GM19455 (cell line): ENCODE measurements around the gene EPHA1.

Experiments used
- ATAC-seq: cut with Tn5 transposase; IDR thresholded peaks from one replicate; pipeline ENCODE4 v1.9.1; 2021; ENCODE audit not compliant: unreplicated experiment

EPHA1 gene

DNA sequence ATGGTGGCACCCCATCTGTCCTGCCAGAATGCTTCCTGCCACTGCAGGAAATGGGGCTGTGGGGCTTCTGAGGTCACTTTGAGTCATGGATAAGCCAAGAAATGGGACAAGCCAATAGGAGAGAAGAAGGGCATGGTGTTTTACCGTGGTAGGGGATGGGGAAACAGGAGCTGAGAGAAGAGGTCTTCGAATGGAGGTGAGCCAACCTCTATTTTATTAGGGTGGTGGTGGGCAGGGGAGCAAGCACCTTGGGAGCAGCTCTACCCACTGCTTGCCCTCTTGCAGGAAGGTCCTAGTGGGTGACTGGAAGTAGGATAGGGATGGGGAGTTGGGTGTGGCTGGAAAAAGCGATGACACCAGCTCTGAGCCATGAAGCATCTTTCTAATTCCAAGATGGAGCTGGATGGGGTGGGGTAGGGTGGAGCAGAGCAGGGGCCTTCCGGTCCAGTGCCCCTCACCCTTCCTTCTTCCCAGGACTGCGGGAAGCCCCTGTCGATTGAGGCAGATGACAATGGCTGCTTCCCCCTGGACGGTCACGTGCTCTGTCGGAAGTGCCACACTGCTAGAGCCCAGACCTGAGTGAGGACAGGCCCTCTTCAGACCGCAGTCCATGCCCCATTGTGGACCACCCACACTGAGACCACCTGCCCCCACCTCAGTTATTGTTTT, 18.4 kb downstream of the EPHA1 start:
- no peak for ATAC-seq

DNA sequence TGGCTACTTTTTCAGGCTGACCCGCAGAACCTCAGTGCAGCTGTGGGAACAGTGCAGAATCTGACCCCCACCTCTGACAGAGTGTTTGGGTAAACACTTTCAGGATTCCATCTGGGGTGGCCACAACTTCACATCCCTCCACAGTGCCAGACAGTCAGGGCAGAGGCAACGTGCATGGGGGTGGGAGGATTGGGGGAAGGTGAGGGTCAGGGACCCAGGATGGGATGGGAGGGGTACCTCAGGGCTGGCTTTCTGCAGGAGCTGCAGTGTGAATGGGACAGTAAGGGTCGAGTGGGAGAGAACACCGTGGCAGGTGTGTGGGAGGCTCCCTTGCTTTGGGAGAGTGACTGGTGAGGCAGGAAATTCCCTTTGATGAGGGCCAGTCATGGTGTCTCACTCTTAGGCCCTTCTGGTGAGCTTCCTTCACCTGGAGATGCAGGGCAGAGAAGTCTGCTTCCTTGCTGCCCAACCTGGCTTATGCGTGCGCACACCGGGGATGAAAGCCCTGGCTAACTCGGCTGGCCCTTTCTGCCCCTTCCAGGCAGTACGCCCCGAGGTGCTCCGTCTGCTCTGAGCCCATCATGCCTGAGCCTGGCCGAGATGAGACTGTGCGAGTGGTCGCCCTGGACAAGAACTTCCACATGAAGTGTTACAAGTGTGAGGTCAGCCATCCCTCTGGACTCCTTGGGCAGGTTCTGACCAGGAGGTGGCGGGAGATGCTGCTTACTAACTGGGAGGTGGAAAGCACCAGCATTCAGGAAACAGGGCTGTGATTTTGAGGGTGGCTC, 19.1 kb downstream of the EPHA1 start:
- ATAC-seq = no peak

DNA sequence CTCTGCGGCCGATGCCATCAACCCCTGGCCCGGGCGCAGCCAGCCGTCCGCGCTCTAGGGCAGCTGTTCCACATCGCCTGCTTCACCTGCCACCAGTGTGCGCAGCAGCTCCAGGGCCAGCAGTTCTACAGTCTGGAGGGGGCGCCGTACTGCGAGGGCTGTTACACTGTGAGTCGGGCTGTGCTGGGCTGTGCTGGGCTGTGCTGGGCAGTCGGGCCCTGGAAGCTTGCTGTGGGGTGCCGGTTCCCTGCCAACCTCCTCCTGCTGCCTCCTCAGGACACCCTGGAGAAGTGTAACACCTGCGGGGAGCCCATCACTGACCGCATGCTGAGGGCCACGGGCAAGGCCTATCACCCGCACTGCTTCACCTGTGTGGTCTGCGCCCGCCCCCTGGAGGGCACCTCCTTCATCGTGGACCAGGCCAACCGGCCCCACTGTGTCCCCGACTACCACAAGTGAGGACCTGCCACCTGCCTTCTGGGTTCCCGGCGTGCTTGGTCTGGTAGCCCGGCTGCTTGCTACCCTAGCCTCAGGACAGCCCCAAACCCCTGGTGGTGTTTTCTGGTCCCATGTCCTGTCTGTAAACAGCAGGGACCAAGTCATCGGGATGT, 20.1 kb downstream of the EPHA1 start:
- ATAC-seq = no peak

DNA sequence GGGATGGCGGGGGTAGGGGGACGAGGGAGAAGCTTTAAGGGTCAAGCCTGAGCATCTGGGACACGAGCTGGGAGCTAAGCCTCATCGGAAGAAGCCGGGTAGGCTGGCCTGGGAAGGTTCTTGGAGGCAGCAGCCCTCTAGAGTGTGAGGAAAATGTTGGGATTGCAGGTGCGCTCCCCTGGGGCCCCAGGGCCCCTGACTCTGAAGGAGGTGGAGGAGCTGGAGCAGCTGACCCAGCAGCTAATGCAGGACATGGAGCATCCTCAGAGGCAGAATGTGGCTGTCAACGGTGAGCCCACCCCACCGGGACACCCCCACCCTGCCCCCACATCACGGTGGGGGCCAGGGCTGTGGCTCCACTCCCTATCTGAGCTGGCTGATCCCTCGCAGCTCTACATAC, 20.6 kb downstream of the EPHA1 start:
- no peak for ATAC-seq

DNA sequence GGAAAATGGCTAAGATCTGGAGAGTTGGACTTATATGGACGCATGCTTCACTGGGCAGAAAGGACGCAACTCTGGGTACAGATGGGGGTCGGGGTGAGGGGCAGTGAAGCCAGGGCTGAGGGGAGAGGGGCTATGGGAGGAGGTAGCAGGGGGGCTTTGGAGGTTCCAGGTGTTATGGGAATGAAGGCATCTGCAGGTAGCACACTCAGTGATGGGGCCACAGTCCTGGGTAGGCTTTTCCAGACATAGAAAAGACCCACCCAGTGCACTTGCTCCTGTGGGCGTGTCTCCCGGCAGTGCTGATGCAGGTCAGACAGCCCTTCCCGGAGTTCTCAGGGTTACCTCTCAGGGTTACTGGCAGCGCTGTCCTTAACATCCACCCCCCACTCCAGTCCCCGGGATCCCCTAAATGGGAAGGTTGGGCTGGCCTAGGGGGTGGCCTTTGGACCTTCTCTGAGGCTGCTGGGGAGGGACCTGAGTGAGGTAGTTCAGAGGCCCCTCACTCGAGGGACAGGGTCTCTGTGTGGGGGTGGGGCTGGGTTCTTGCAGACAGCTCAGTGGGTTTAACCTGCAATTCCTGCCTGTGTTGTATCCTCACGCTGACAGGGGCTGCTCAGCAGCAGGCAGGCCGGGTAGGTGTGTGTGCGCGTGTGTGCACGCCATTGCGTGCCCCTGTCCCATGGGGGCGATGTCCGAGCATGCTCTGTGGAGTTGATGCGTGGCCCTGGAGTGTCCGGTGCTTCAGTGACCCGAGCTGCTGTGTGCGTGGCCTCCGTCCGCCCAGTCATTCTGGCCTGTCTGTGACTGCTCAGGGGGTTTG, 21.3 kb downstream of the EPHA1 start:
- ATAC-seq = no peak

DNA sequence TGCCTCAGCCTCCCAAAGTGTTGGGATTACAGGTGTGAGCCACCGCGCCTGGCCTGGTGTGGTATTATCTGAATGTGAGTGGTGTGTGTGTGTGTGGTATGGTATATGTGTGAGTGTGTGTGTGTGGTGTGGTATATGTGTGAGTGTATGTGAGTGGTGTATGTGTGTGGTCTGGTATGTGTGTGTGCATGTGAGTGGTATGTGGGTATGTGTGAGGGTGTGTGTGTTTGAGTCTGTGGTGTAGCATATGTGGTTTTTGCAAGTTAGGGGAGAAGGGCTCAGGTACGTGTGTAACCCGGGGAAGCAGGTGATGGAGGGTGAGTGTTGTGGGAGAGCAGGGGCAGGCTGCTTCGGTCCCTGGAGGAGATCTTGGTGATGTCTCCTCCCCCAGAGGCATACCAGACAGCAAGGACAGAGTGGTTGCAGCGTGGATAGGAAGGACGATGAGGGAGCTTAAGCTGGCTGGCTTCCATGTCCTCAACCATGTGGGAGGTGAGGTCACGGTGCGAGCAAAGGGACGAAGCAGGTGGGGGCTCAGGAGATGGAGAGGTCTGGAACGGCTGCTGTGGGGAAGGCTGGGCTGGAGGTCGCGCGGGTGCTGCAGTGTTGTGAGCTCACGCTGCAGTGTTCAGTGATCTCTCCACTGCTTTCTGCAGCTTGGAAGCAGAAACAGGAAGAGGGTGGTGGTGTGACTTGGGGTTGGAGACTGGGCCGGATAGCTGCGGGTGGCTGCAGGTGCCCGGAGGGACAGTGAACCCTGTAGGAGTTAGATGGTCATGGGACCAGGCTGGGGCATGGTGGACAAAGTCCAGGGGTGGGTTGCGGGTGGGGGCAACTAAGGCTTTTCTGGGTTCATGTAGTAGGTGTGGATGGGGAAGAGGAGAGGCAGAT, 22.5 kb downstream of the EPHA1 start:
- ATAC-seq = no peak

DNA sequence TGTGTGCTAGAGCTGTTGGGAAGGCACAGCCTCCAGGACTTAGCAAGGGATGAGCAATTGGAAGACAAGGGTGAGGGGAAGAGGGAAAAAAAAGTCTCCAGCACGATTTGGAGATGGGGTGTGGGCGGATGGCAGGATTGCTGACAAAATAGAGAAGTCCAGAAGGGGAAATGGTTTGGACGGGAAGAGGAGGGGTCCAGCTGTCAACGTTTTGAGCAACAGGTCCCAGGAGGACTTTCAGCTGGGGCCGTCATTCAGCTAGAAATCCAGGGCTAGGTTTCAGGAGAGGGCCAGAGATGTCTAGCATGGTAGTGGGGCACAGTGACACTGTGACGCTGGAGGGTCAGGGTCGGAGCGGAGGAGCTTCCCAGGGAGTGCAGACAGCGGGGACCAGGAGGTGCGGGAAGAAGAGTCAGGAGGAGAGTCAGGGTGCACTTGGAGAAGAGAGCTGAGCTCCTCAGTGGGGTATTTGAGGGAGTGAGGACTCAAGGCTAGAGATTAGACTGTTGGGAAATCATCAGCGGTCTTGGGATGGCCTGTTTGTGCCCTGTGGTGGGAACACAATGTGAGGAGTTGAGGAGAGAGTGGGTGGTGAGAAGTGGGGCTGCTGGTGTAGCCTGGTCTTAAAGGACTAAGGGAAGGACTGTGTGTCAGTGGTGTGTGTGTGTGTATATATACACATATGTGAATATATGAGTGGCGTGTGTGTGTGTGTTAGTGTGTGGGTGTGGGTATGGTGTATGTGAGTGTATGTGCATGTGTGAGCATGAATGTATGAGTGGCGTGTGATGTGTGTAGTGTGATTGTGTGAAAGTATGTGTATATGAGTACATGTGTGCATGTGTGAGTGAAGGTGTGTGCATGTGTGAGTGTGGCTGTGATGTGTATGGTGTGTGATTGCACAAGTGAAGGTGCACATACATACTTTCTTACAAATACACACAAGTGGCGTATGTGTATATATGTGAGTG, 23.7 kb downstream of the EPHA1 start:
- no peak for ATAC-seq

DNA sequence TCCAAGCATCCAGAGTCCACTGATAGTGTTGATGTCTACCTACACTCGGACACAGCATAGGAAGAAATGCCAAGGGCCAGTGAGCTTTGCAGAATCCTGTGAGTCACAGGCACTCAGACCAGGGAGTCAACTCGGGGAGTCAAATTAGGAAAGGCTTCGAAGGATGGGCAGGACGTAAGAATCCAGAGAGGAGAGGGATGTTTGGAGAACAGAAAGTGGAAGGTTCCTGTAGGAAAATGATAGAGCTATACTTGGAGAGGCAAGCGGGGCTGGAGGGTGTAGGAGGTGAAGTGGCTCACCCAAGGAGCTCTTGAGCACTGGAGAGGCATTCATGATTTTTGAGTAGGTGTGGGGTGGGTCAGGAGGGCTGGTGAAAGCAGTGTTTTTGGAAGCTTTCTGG, 24.5 kb downstream of the EPHA1 start:
- ATAC-seq = no peak

DNA sequence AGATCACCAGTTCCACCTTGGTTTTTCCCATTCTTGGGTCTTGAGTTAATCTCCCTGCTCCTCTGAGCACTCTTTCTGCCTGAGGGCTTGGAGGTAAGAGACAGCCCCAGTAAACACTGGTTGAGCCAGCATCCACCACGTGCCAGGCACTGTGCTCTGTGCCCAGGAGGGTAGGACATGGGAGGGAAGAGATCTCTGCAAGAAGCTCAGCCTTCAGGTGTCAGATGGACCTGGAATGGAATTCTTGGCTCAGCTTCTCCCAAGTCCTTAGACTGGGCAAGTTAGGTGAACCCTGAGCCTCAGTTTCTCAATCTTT, 25.1 kb downstream of the EPHA1 start:
- no peak for ATAC-seq

DNA sequence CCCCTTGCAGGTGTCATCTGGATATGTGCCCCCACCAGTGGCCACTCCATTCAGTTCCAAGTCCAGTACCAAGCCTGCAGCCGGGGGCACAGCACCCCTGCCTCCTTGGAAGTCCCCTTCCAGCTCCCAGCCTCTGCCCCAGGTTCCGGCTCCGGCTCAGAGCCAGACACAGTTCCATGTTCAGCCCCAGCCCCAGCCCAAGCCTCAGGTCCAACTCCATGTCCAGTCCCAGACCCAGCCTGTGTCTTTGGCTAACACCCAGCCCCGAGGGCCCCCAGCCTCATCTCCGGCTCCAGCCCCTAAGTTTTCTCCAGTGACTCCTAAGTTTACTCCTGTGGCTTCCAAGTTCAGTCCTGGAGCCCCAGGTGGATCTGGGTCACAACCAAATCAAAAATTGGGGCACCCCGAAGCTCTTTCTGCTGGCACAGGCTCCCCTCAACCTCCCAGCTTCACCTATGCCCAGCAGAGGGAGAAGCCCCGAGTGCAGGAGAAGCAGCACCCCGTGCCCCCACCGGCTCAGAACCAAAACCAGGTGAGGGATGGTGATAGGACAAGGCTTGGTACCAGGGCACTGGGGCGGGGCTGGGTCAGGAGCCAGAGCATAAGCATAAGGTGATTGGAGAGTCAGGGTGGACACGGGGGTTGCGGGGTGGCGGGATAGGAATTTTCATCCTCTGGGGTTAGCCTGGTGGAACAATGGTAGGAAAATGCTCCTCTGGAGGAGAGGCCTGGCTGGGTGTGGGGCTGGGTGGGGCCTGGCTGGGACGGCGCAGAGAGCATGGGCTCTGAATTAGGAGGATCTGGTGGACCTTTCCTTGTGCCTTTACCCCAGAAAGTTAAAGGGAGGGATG, 25.6 kb downstream of the EPHA1 start:
- no peak for ATAC-seq

DNA sequence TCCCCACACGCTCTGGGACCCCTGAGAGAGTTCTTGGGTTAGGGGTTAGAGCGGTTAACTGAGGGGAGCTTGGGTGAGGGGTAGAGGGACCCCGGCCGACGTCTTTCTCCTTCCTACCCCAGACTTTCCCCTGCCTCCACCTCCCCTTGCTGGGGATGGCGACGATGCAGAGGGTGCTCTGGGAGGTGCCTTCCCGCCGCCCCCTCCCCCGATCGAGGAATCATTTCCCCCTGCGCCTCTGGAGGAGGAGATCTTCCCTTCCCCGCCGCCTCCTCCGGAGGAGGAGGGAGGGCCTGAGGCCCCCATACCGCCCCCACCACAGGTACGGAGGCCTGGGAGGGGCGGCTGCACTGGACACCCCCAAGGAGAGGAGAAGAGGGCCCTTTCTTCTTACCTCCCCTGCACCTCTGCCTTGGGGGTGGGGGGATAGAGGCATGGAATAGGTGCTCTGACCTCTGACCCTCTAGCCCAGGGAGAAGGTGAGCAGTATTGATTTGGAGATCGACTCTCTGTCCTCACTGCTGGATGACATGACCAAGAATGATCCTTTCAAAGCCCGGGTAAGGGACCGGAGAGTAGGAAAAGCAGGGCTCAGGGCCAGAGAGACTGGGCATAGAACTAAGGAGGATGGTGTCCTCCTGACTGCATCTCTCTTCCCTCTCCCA, 26.4 kb downstream of the EPHA1 start:
- ATAC-seq = no peak

DNA sequence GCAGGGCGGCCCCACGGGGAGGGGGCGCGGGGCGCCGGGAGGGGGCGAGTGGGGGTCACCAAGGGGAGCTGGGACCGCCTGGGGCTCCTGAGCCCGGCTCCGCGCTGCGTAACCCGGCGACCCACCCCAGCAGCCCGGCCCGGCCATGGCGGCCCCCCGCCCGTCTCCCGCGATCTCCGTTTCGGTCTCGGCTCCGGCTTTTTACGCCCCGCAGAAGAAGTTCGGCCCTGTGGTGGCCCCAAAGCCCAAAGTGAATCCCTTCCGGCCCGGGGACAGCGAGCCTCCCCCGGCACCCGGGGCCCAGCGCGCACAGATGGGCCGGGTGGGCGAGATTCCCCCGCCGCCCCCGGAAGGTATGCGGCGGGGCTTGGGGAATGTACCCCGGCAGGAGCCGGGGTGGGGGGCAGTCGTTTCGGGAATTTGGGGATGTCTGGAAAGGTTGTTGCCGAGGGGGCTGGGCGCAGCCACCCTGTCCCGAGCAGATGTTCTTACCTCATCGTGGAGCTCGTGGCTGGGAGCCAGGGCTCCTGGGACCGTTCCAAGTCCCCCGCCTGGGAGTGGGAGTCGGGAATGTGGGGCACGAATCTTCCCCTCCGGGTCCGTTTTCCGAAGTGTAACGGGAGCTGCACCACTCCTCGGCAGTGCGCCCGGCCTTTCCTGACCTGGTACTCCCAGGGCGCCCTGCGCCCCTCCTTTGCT, 27.1 kb downstream of the EPHA1 start:
- peak; percentile 20 for ATAC-seq

DNA sequence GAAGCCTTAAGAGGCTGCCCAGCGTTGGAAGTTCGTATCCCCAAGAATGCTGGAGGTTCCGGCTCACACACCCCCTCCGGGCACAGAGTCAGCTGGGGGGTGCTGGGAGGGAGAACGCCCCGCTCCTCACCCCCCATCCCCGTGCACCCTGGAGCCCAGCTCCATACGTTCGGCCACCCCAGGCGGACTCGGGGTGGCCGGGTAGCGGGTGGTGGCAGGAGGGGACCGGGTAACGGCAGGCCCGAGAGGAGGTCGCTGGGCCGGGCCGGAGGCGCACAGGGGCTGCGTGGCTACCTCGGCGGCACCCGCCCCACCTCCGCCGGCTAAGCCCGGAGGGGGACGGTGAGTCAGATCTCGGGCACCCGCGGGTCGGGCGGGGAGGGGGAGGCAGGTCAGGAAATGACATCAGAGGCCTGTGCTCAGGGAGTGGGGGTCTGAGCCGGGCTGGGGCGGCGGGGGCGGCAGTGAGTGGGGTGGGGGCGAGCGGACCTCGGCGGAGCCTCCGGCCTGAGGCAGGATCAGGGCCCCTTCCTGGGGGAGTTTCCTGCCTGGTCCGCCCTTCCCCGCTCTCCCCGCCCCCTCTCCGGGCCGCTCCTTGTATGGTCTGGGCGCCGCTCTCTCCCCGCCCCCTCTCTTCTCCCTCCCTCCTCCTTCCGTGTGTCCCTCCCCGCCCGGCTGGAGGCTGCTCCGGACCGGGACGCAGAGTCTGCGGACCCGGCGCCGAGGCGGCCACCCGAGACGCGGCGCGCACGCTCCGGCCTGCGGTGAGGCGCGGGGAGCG, 27.8 kb downstream of the EPHA1 start, which contains the start of gene ZYX:
TSS of gene ZYX (plus strand) at position 700 of the 781 bp plus-strand sequence. CDS start 227 bp downstream, outside the sequence.
- ATAC-seq = peak; percentile 81

DNA sequence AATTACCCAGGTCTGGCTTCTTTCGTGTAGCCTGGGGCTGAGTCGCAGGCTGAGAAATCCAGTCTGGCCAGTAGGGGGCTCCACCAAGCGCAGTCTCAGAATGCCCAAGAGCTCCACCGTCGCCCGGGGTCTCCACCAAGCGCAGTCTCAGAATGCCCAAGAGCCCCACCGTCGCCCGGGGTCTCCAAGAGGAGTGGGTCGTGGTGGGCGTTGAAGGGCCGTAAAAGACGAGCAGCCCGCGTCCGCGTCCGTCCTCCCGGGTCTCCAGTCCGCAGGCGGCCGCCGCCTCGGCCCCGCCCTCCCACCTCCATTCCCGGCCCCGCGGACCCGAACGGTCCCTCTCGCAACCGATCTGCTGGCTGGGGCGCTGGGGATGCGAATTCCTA, 28.4 kb downstream of the EPHA1 start:
- ATAC-seq = peak; percentile 54

DNA sequence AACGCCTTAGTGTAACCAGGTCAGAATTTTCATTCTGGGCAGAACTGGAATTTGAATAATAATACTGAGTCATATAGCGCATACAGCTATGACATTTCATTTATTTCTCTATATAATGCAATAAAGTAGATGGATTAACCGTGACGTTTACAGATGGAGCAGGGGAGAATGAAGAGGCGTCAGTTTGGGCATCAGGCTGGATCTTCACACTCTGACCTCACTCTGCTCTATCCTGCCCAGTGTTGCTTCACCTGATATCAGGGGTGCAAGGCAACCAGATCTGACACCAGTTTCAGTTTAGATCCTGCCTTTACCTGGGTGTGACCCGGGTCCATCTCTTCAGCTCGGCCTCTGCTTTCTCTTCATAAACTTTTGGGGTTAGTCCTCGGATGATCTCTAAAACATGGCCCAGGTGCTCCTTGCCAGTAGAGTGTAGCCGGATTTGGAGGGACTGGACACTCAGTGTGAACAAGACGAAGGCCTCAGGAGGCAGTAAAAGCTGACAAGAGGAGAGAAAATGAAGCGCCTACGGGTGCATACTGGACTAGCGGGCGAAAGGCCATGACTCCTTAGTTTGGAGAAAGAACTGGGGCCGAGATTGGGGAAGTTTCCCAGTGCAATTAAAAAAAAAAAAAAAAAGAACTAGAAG, 28.9 kb downstream of the EPHA1 start:
- no peak for ATAC-seq

DNA sequence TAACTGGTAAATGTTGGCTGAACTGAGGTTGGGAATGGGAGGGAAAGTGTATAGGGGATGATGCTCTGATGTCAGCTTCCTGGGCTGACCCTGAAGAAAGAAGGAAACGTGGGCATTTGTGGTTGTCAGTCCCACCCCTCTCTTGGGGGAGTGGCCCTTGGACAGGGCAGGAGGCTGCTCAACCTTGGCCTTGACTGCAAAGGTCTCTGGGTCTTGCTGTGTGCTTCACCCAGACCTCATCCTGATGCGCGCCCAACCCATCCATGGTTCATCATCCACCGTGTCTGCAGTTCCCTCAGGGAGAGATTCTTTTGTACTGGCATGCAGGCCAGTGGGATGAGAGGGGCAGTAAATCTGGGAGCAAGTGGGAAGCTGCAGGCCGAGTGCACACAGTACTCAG, 32.3 kb downstream of the EPHA1 start:
- ATAC-seq = no peak
